HepG2 (cell line): ENCODE data around the gene NUBP2. TPM values are rescaled to one million over a fixed set of nuclear protein-coding genes. Genes with fewer than 3 reads are reported as not detected.

Source experiments
- ADNP ChIP-seq: sonication (generic); formaldehyde crosslinking; IDR thresholded peaks from 2 replicates; pipeline ENCODE4 v1.4.0; 2020; ENCODE audit warnings: missing genetic modification reagents
- CENPBD1 ChIP-seq: sonication (generic); formaldehyde crosslinking; IDR thresholded peaks from 2 replicates; pipeline ENCODE4 v1.8.0; 2022; ENCODE audit warnings: missing genetic modification reagents, low read depth, mild to moderate bottlenecking, borderline replicate concordance
- DPF2 ChIP-seq: sonication (generic); formaldehyde crosslinking; IDR thresholded peaks from 2 replicates; pipeline ENCODE4 v1.4.0; 2020; ENCODE audit warnings: mild to moderate bottlenecking, low read depth, missing genetic modification reagents, borderline replicate concordance
- FIP1L1 ChIP-seq: fragments of 200-400 bp; formaldehyde crosslinking; IDR thresholded peaks from 2 replicates; pipeline ENCODE4 v1.6.1; 2018; ENCODE audit warnings: low read depth, mild to moderate bottlenecking, low read length, moderate library complexity, borderline replicate concordance; ENCODE audit not compliant: insufficient read depth
- FOXO4 ChIP-seq: sonication (generic); formaldehyde crosslinking; conservative IDR thresholded peaks from 2 replicates; pipeline ENCODE4 v1.8.1; 2023; ENCODE audit warnings: missing genetic modification reagents
- GZF1 ChIP-seq: sonication (generic); formaldehyde crosslinking; IDR thresholded peaks from 2 replicates; pipeline ENCODE4 v1.5.1; 2020; ENCODE audit warnings: mild to moderate bottlenecking, missing genetic modification reagents
- HDAC1 ChIP-seq: sonication (generic); formaldehyde crosslinking; IDR thresholded peaks from 2 replicates; pipeline ENCODE4 v1.5.1; 2020; ENCODE audit warnings: mild to moderate bottlenecking, missing genetic modification reagents
- HNF4G ChIP-seq, 2 experiments: sonication (generic) in 1 of 2; formaldehyde crosslinking in 1 of 2; IDR thresholded peaks; 2 replicates each; pipeline versions ENCODE4 v1.4.0 to v1.6.1; 2011 to 2020; ENCODE audit warnings: borderline replicate concordance in 2 of 2, low read depth in 2 of 2, mild to moderate bottlenecking in 2 of 2, low read length in 1 of 2, missing genetic modification reagents in 1 of 2, moderate library complexity in 1 of 2
- JDP2 ChIP-seq: sonication (generic); formaldehyde crosslinking; IDR thresholded peaks from 2 replicates; pipeline ENCODE4 v1.8.1; 2022; ENCODE audit warnings: missing genetic modification reagents, borderline replicate concordance
- KDM1A ChIP-seq: IDR thresholded peaks from 2 replicates; pipeline ENCODE4 v1.6.1; 2016; ENCODE audit warnings: missing compliant biosample characterization
- MEF2D ChIP-seq: sonication (generic); formaldehyde crosslinking; IDR thresholded peaks from 2 replicates; pipeline ENCODE4 v1.5.1; 2020; ENCODE audit warnings: mild to moderate bottlenecking, missing genetic modification reagents
- PHF21A ChIP-seq: sonication (generic); formaldehyde crosslinking; IDR thresholded peaks from 2 replicates; pipeline ENCODE4 v1.5.0; 2020; ENCODE audit warnings: mild to moderate bottlenecking, missing genetic modification reagents
- PHF5A ChIP-seq: IDR thresholded peaks from one replicate; pipeline ENCODE4 v1.6.1; 2018; ENCODE audit warnings: low read depth, missing genetic modification reagents; ENCODE audit not compliant: unreplicated experiment
- PRDM15 ChIP-seq: sonication (generic); formaldehyde crosslinking; IDR thresholded peaks from 2 replicates; pipeline ENCODE4 v1.4.0; 2020; ENCODE audit warnings: missing genetic modification reagents
- SAP130 ChIP-seq: IDR thresholded peaks from 2 replicates; pipeline ENCODE4 v1.6.1; 2016; ENCODE audit warnings: low read depth
- SMC3 ChIP-seq: IDR thresholded peaks from 2 replicates; pipeline ENCODE4 v1.6.1; 2011; ENCODE audit warnings: low read length, improper control_type of control experiment
- SYNCRIP ChIP-seq: fragments of 200-400 bp; formaldehyde crosslinking; IDR thresholded peaks from 2 replicates; pipeline ENCODE4 v1.6.1; 2018; ENCODE audit warnings: mild to moderate bottlenecking, low read depth, low read length; ENCODE audit not compliant: insufficient read depth
- TMF1 ChIP-seq: sonication (generic); formaldehyde crosslinking; IDR thresholded peaks from 2 replicates; pipeline ENCODE4 v1.8.1; 2022; ENCODE audit warnings: low read depth, missing genetic modification reagents
- YEATS2 ChIP-seq: sonication (generic); formaldehyde crosslinking; IDR thresholded peaks from 2 replicates; pipeline ENCODE4 v1.4.0; 2020; ENCODE audit warnings: missing genetic modification reagents, borderline replicate concordance
- ZMAT3 ChIP-seq: sonication (generic); formaldehyde crosslinking; conservative IDR thresholded peaks from 2 replicates; pipeline ENCODE4 v1.7.0; 2021; ENCODE audit warnings: missing genetic modification reagents
- ZNF33A ChIP-seq: sonication (generic); formaldehyde crosslinking; IDR thresholded peaks from 2 replicates; pipeline ENCODE4 v1.5.1; 2020; ENCODE audit warnings: missing genetic modification reagents, mild to moderate bottlenecking, moderate library complexity, borderline replicate concordance
- ZNF350 ChIP-seq: sonication (generic); formaldehyde crosslinking; IDR thresholded peaks from 2 replicates; pipeline ENCODE4 v1.4.0; 2020; ENCODE audit warnings: mild to moderate bottlenecking, low read depth, missing genetic modification reagents, borderline replicate concordance
- ZNF383 ChIP-seq: sonication (generic); formaldehyde crosslinking; IDR thresholded peaks from 2 replicates; pipeline ENCODE4 v1.4.0; 2020; ENCODE audit warnings: missing genetic modification reagents, mild to moderate bottlenecking, borderline replicate concordance
- ZNF547 ChIP-seq: sonication (generic); formaldehyde crosslinking; IDR thresholded peaks from 2 replicates; pipeline ENCODE4 v1.5.1; 2020; ENCODE audit warnings: mild to moderate bottlenecking, missing genetic modification reagents
- ZNF557 ChIP-seq: sonication (generic); formaldehyde crosslinking; IDR thresholded peaks from 2 replicates; pipeline ENCODE4 v1.4.0; 2020; ENCODE audit warnings: missing genetic modification reagents
- ZNF766 ChIP-seq: sonication (generic); formaldehyde crosslinking; IDR thresholded peaks from 2 replicates; pipeline ENCODE4 v1.5.0; 2020; ENCODE audit warnings: missing genetic modification reagents, borderline replicate concordance
- polyA plus RNA-seq, 8 experiments: library from polyadenylated mRNA; depleted of rRNA in 3 of 8; stranded (reverse) in 7 of 8; unstranded in 1 of 8; fragments of >200 nt; fragmentation: Illumina TruSeq in 4 of 8; extraction: Trizol in 4 of 8; gene quantifications; 2 replicates each; pipeline versions ENCODE4 v1.2.1 to v1.2.3, GENCODE V29; 2011 to 2016; ENCODE audit warnings: low read depth in 4 of 8, missing spikeins in 1 of 8, mixed read lengths in 1 of 8; ENCODE audit not compliant: insufficient read depth in 1 of 8
- total RNA-seq, 5 experiments: library from RNA; depleted of rRNA; stranded (reverse); fragments of >200 nt; fragmentation: Illumina TruSeq; extraction: Trizol; gene quantifications; 2 replicates each; pipeline ENCODE4 v1.2.3, GENCODE V29; 2016; ENCODE audit warnings: low read depth in 1 of 5

NUBP2 gene
- total and polyA plus RNA-seq, 2 of the 13 experiments (the other 11 are each of a cell fraction or from before 2014, with no cell fraction given) = 25.7 to 61.5 TPM

- no peak for TF ChIP-seq FOXO4 (CRISPR knock-in tag)
- TF ChIP-seq SYNCRIP = no peak
- TF ChIP-seq ZNF766 (CRISPR knock-in tag) = no peak
- TF ChIP-seq MEF2D (CRISPR knock-in tag) = peak; percentile 65; the same call in 1 of the 2 replicates
- TF ChIP-seq CENPBD1 (CRISPR knock-in tag) = no peak
- TF ChIP-seq PRDM15 (CRISPR knock-in tag) = no peak
- no peak for TF ChIP-seq ZMAT3 (CRISPR knock-in tag)
- TF ChIP-seq TMF1 (CRISPR knock-in tag) = no peak
- peak; percentile 34; the same call in 1 of the 2 replicates for TF ChIP-seq DPF2 (CRISPR knock-in tag)
- TF ChIP-seq JDP2 (CRISPR knock-in tag) = no peak
- no peak for TF ChIP-seq ZNF33A (CRISPR knock-in tag)
- peak; percentile 95 for TF ChIP-seq ADNP (CRISPR knock-in tag)
- 0 out of 2 replicates have a peak, but pooled peaks have one; percentile 33 for TF ChIP-seq GZF1
- TF ChIP-seq FIP1L1 = no peak
- no peak for TF ChIP-seq SMC3
- TF ChIP-seq ZNF557 (CRISPR knock-in tag) = no peak
- no peak for TF ChIP-seq YEATS2 (CRISPR knock-in tag)
- peak; percentile 95 for TF ChIP-seq HNF4G (IDR thresholded peaks at IDR 0.05; ENCODE audit: borderline replicate concordance, low read depth, low read length)
- 0 out of 2 replicates have a peak, but pooled peaks have one; percentile 16 for TF ChIP-seq HNF4G (CRISPR knock-in tag; IDR thresholded peaks at IDR 0.05; ENCODE audit: borderline replicate concordance, low read depth)
- peak; percentile 70; the same call in 1 of the 2 replicates for TF ChIP-seq ZNF547 (CRISPR knock-in tag)
- peak; percentile 88 for TF ChIP-seq PHF21A (CRISPR knock-in tag)
- 0 out of 2 replicates have a peak, but pooled peaks have one; percentile 42 for TF ChIP-seq KDM1A (CRISPR knock-in tag)
- no peak for TF ChIP-seq ZNF383 (CRISPR knock-in tag)
- peak; percentile 71 for TF ChIP-seq SAP130 (CRISPR knock-in tag)
- TF ChIP-seq ZNF350 = peak; percentile 26; the same call in 1 of the 2 replicates
- TF ChIP-seq PHF5A = no peak
- peak; percentile 58 for TF ChIP-seq HDAC1 (CRISPR knock-in tag)
These were observed 42.7 kb downstream of the NUBP2 start (continued) for GRCh38 chr16:1825381-1825863.
